ENCODE results near the gene RBM14.

DNA sequence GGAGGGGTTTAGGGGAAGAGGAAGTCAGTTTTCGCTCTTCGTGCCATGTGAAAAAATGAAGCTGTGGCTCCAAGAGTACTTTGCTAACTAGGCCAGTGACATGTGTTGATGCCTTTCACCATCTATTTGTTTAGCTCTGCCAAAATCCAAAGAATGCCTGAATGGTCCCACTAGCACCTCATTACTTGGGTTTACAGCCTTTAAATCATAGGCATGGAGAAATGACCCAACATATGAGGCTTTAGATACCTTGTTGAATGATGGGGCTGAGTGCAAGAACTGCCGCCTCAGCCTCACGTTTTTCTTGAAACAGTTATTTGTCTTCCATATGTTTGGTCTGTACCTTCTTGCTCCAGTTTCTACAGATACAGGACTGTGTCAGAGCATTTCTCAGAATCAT is 30.4 kb downstream of the RBM14 start:
- TF ChIP-seq SPI1 (IDR thresholded peaks at IDR 0.05; ENCODE audit: borderline replicate concordance, low read depth) (peak; percentile 27; the same call in 1 of the 2 replicates), CTCF (IDR thresholded peaks at IDR 0.05; ENCODE audit: insufficient read depth, low read length) (no peak), POLR2AphosphoS5 (IDR thresholded peaks at IDR 0.05; ENCODE audit: low read depth) (no peak)
